Measurements from ENCODE around the gene GOLGB1.

Gene GOLGB1

GRCh38 chr3:121705541-121705940 is 44.0 kb downstream of the GOLGB1 start:
- Histone ChIP-seq H3K4me2 (ENCODE audit: low read depth, low read length, poor library complexity, severe bottlenecking) (no peak overlapping the region), H3K9ac (ENCODE audit: low read depth, low read length, poor library complexity, severe bottlenecking) (no peak overlapping the region), H3F3A (ENCODE audit: low read depth) (no peaks in the 10 kb centered on the region), H3K4me3 (ENCODE audit: low read length, poor library complexity, severe bottlenecking) (no peak overlapping the region), H3K79me2 (ENCODE audit: insufficient read depth, low read length) (peaks cover 3% of the 10 kb centered on the region; the same call in 1 of the 2 replicates), H4K20me1 (ENCODE audit: insufficient read depth, low read length, poor library complexity, severe bottlenecking) (no peaks in the 10 kb centered on the region), H3K4me1 (ENCODE audit: insufficient read depth, low read length, poor library complexity, severe bottlenecking) (no peaks in the 10 kb centered on the region), H2AFZ (ENCODE audit: low read length) (no peak overlapping the region), H3K27me3 (ENCODE audit: insufficient read depth, low read length, poor library complexity, severe bottlenecking) (no peaks in the 10 kb centered on the region), H3K9me2 (replicated peaks; ENCODE audit: low read depth, low read length) (no peaks in the 10 kb centered on the region), H3K36me3 (ENCODE audit: insufficient read depth, low read length) (peaks cover 54% of the 10 kb centered on the region), H3K9me3 (ENCODE audit: insufficient read depth, low read depth, low read length) (no peaks in the 10 kb centered on the region; the same call in 1 of the 2 replicates)
- TF ChIP-seq CTCF (conservative IDR thresholded peaks at IDR 0.05; ENCODE audit: low read length) (no peak), EZH2phosphoT487 (IDR thresholded peaks at IDR 0.05; ENCODE audit: borderline replicate concordance) (no peak)

GRCh38 chr3:121703973-121704372 is 45.6 kb downstream of the GOLGB1 start:
- H2AFZ ChIP-seq (ENCODE audit: low read length), result no peak overlapping the region
- H3K4me3 ChIP-seq (ENCODE audit: low read length, poor library complexity, severe bottlenecking), result no peak overlapping the region
- no peaks in the 10 kb centered on the region for H3K79me2 ChIP-seq (ENCODE audit: insufficient read depth, low read length)
- H3K9me2 ChIP-seq (replicated peaks; ENCODE audit: low read depth, low read length), result no peaks in the 10 kb centered on the region
- no peaks in the 10 kb centered on the region for H3K4me1 ChIP-seq (ENCODE audit: insufficient read depth, low read length, poor library complexity, severe bottlenecking)
- H3K4me2 ChIP-seq (ENCODE audit: low read depth, low read length, poor library complexity, severe bottlenecking), result no peak overlapping the region
- no peaks in the 10 kb centered on the region for H4K20me1 ChIP-seq (ENCODE audit: insufficient read depth, low read length, poor library complexity, severe bottlenecking)
- no peaks in the 10 kb centered on the region; the same call in 1 of the 2 replicates for H3K9me3 ChIP-seq (ENCODE audit: insufficient read depth, low read depth, low read length)
- no peaks in the 10 kb centered on the region for H3F3A ChIP-seq (ENCODE audit: low read depth)
- H3K36me3 ChIP-seq (ENCODE audit: insufficient read depth, low read length), result peaks cover 58% of the 10 kb centered on the region
- TF ChIP-seq EZH2phosphoT487 (IDR thresholded peaks at IDR 0.05; ENCODE audit: borderline replicate concordance), result no peak
- no peak for TF ChIP-seq CTCF (conservative IDR thresholded peaks at IDR 0.05; ENCODE audit: low read length)
- no peaks in the 10 kb centered on the region for H3K27me3 ChIP-seq (ENCODE audit: insufficient read depth, low read length, poor library complexity, severe bottlenecking)
- no peak overlapping the region for H3K9ac ChIP-seq (ENCODE audit: low read depth, low read length, poor library complexity, severe bottlenecking)

GRCh38 chr3:121698901-121699300 is 50.6 kb downstream of the GOLGB1 start:
- Histone ChIP-seq H3K4me3 (ENCODE audit: low read length, poor library complexity, severe bottlenecking) (no peak overlapping the region), H3K4me1 (ENCODE audit: insufficient read depth, low read length, poor library complexity, severe bottlenecking) (no peaks in the 10 kb centered on the region), H2AFZ (ENCODE audit: low read length) (no peak overlapping the region), H3F3A (ENCODE audit: low read depth) (no peaks in the 10 kb centered on the region), H4K20me1 (ENCODE audit: insufficient read depth, low read length, poor library complexity, severe bottlenecking) (no peaks in the 10 kb centered on the region), H3K36me3 (ENCODE audit: insufficient read depth, low read length) (peaks cover 72% of the 10 kb centered on the region), H3K9me3 (ENCODE audit: insufficient read depth, low read depth, low read length) (no peaks in the 10 kb centered on the region; the same call in 1 of the 2 replicates), H3K9me2 (replicated peaks; ENCODE audit: low read depth, low read length) (no peaks in the 10 kb centered on the region), H3K4me2 (ENCODE audit: low read depth, low read length, poor library complexity, severe bottlenecking) (no peak overlapping the region), H3K79me2 (ENCODE audit: insufficient read depth, low read length) (no peaks in the 10 kb centered on the region), H3K9ac (ENCODE audit: low read depth, low read length, poor library complexity, severe bottlenecking) (no peak overlapping the region), H3K27me3 (ENCODE audit: insufficient read depth, low read length, poor library complexity, severe bottlenecking) (no peaks in the 10 kb centered on the region)
- TF ChIP-seq CTCF (conservative IDR thresholded peaks at IDR 0.05; ENCODE audit: low read length), result no peak
- no peak for TF ChIP-seq EZH2phosphoT487 (IDR thresholded peaks at IDR 0.05; ENCODE audit: borderline replicate concordance)

Data from Loucy (cell line).